ENCODE measurements around the gene PCDH15. TPM values are rescaled to one million over a fixed set of nuclear protein-coding genes. Genes with fewer than 3 reads are reported as not detected.

The PCDH15 gene
- total and polyA plus RNA-seq, 9 of the 15 experiments (the other 6 are each of a cell fraction or from before 2014, with no cell fraction given): not detected

DNA sequence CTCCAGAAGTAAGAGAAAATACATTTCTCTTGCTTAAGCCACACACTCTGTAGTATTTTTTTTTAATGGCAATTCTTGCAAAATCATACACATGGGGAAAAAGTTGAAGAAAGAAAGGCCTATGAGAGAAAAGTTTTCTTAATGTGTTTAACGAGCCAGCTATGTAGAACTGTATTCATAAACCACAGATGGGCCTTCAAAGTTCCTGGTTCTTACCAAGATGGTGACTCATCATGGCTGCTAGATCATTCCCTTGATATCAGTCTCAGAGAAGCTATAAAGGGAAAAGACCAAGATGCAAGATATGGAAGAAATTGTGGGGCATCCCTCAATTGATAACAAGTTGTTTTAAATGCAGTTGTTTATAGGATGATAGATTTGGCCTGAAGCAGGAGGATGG is 1035.7 kb downstream of the PCDH15 start (continued):
- TF ChIP-seq MTF1 (CRISPR knock-in tag; IDR thresholded peaks at IDR 0.05; ENCODE audit: borderline replicate concordance) (no peak), CSDE1 (IDR thresholded peaks at IDR 0.05) (no peak), ZNF175 (CRISPR knock-in tag; IDR thresholded peaks at IDR 0.05; ENCODE audit: low read depth) (no peak), ZBTB17 (CRISPR knock-in tag; IDR thresholded peaks at IDR 0.05) (no peak)
- TF ChIP-seq, protein P1, sequence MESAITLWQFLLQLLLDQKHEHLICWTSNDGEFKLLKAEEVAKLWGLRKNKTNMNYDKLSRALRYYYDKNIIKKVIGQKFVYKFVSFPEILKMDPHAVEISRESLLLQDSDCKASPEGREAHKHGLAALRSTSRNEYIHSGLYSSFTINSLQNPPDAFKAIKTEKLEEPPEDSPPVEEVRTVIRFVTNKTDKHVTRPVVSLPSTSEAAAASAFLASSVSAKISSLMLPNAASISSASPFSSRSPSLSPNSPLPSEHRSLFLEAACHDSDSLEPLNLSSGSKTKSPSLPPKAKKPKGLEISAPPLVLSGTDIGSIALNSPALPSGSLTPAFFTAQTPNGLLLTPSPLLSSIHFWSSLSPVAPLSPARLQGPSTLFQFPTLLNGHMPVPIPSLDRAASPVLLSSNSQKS (CRISPR knock-in tag; IDR thresholded peaks at IDR 0.05): no peak
- TF ChIP-seq, protein P2, sequence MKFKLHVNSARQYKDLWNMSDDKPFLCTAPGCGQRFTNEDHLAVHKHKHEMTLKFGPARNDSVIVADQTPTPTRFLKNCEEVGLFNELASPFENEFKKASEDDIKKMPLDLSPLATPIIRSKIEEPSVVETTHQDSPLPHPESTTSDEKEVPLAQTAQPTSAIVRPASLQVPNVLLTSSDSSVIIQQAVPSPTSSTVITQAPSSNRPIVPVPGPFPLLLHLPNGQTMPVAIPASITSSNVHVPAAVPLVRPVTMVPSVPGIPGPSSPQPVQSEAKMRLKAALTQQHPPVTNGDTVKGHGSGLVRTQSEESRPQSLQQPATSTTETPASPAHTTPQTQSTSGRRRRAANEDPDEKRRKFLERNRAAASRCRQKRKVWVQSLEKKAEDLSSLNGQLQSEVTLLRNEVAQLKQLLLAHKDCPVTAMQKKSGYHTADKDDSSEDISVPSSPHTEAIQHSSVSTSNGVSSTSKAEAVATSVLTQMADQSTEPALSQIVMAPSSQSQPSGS (CRISPR knock-in tag; IDR thresholded peaks at IDR 0.05): no peak

DNA sequence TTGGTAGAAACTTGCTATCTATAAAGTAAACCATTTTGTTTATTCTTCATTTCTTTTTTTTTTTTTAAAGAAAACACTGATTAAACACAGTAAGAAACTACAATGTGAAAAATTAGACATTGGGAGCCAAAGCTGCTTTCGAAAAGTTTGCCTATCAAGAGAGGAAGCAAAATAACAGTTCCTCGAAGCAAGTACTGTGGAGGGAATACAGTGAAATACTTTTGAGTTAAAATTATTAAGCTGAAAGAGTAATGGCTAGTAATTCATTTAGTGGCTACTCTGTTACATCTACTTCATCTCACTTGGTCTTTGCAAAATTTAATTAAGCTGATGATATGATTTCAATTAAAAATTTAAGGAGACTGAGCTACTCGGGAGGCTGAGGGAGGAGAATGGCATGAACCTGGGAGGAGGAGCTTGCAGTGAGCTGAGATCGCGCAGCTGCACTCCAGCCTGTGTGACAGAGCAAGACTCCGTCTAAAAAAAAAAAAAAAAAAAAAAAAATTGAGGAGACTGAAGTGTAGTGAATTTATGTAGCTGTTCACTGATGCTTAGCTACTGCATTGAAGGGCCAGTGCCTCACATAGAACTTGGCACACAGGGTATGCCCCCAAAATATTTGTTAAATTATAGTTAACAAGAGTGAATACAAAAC is 1046.3 kb downstream of the PCDH15 start:
- ChIA-PET POLR2A (no interaction called here), CTCF (ENCODE audit: low intra/inter-chr PET ratio) (no interaction called here)
- no peak for TF ChIP-seq FOS (IDR thresholded peaks at IDR 0.05; ENCODE audit: extremely low read depth, insufficient read length)
- TF ChIP-seq SRF (CRISPR knock-in tag; IDR thresholded peaks at IDR 0.05): no peak
- no peak for TF ChIP-seq ZNF175 (CRISPR knock-in tag; IDR thresholded peaks at IDR 0.05; ENCODE audit: low read depth)
- TF ChIP-seq, protein P3, sequence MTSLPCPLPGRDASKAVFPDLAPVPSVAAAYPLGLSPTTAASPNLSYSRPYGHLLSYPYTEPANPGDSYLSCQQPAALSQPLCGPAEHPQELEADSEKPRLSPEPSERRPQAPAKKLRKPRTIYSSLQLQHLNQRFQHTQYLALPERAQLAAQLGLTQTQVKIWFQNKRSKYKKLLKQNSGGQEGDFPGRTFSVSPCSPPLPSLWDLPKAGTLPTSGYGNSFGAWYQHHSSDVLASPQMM (CRISPR knock-in tag; IDR thresholded peaks at IDR 0.05): no peak
- TF ChIP-seq BRF1 (IDR thresholded peaks at IDR 0.05; ENCODE audit: borderline replicate concordance, extremely low read depth, insufficient read length): no peak
- no peak for TF ChIP-seq ZNF324 (CRISPR knock-in tag; IDR thresholded peaks at IDR 0.05)
- Histone ChIP-seq H3K27me3 (ENCODE audit: control insufficient read depth in 2 of 2, insufficient read depth in 2 of 2, low read length in 2 of 2) (no peaks in the 10 kb centered on the region), H3K27ac (ENCODE audit: extremely low read depth, low read depth, low read length) (no peak overlapping the region), H2AFZ (ENCODE audit: low read depth, low read length) (no peak overlapping the region), H3K4me2 (ENCODE audit: insufficient read depth, low read length) (no peak overlapping the region), H3K36me3 (ENCODE audit: control insufficient read depth, insufficient read depth, low read length) (no peaks in the 10 kb centered on the region), H3K4me3 (no peak overlapping the region), H4K20me1 (replicated peaks; ENCODE audit: control insufficient read depth, insufficient read depth, low read length) (no peaks in the 10 kb centered on the region), H3K9me3 (replicated peaks; ENCODE audit: control insufficient read depth, insufficient read depth, low read depth, low read length) (no peaks in the 10 kb centered on the region), H3K79me2 (ENCODE audit: control insufficient read depth, insufficient read depth, low read length) (no peaks in the 10 kb centered on the region), H3K9me1 (ENCODE audit: control insufficient read depth, insufficient read depth, low read length) (no peaks in the 10 kb centered on the region), H3K9ac (ENCODE audit: insufficient read depth in 1 of 2, low read depth in 2 of 2, low read length in 2 of 2) (no peak overlapping the region), H3K4me1 (replicated peaks in 1 of 2; ENCODE audit: control insufficient read depth in 2 of 2, insufficient read depth in 2 of 2, low read length in 2 of 2) (no peaks in the 10 kb centered on the region)
- intact Hi-C loops (cut with micrococcal nuclease) (no loop called here), in situ Hi-C loops (cut with MboI) (no loop called here)
- FAIRE-seq: no peak
- ATAC-seq: no peak
- 1% methylated on average over 5 of the region's 6 CpGs for WGBS (ENCODE audit: insufficient coverage, low coverage, missing lambda C conversion rate)
- no peak for DNase-seq (ENCODE audit: extremely low read depth in 1 of 4, low spot score in 3 of 4)
- no TSS peak for BruUV-seq (replicated peaks)

Data from K562 (cell line).